GM21529 (cell line): ENCODE measurements around the gene PGA3.
"Not testable (repeated sequence)": the region's sequence is repeated elsewhere in the genome, so short reads cannot be mapped to it uniquely, and the experiment has no call there.

Experiments used
- ATAC-seq: cut with Tn5 transposase; IDR thresholded peaks from one replicate; pipeline ENCODE4 v1.9.1; 2021; ENCODE audit not compliant: unreplicated experiment

The PGA3 gene

DNA sequence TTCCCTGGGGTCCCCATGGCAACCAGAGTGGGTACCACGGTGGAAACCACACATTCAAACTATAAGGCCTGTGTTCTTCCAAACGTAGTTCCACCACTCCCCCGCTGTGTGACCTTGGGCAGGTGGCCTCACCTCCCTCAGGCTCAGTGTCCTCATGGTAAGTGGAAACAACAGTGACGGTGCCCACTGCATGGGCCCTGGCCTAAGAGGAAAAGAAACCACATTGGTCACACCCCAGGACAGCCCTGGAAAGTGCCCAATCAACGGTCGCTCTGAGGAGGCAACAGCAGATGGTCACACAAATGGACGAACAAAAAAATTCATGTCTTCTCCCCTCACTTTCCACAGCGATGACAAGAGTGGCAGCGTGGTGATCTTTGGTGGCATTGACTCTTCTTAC lies 44.8 kb downstream of the PGA3 start:
- not testable (repeated sequence) for ATAC-seq

DNA sequence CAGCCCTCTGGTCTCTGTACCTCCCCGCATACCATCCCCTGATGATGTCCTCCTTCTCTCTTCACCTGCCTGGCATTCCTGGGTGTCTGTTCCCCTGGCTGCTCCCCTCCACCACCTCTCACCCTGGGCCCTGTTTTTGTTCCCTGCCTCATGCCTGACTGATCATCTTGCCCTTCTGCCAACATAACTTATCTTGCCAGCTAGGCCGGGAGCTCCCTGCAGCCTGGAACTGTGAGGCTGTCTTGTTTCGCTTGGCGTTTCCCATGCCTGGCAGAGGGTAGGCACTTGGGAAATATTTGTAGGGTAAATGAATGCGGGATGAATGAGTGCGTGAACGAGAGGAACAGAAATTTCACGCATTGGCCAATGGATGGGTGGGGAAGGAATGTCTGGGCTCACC lies 45.9 kb downstream of the PGA3 start:
- ATAC-seq: not testable (repeated sequence)

DNA sequence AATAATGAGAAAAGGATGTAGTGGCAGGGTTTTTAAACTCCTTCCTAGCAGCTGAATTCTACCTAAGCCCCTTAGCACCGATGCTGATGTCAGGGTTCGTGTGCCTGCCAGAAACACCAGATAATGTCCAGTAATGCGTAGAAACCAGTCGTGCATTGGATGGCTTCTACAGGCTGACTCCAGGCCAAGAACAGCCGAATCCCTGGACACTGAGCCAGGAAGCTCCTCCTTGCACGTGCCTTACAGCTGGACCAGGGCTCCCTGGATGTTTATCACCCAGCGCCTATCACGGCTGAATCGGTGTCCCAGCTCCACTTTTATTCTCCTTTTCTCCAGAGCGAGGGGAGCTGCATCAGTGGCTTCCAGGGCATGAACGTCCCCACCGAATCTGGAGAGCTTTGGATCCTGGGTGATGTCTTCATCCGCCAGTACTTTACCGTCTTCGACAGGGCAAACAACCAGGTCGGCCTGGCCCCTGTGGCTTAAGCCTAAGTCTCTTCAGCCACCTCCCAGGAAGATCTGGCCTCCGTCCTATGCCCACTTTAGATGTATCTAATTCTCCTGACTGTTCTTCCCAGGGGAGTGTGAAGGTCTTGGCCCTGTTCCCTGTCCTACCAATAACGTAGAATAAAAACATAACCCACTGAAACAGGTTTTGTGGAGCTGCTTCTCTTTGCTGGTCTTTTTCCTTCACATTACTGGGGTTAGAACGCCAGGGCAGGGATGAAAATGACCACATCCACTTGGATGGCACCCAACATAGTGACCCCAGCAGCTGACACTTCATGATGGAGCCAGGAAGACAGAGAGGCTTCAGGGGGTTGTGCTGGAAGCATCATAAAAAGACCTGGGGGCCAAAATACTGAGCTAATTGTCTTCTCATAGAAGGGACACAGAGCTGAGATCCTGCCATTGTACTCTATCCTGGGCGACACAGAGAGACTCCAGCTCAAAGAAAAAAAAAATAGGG lies 47.8 kb downstream of the PGA3 start:
- ATAC-seq: not testable (repeated sequence)

DNA sequence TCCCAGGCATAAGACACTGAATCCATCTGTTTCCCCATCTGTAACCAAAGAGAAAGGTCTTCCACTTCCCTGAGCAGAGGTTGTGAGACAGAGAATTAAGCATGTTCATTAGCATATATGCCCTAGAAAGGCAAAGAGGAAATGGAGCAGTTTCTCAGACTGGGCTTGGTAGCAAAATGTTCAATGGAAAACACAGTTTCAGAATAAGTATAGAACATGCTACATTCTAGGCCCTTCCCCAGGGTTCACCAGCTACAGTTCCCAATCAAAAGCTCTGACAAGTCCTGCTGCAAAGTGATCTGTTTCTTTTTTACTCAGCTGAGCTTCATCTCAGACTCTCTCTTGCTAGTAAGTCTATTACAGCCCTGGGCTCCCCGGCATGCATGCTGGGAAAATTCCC lies 49.0 kb downstream of the PGA3 start:
- ATAC-seq: not testable (repeated sequence)

DNA sequence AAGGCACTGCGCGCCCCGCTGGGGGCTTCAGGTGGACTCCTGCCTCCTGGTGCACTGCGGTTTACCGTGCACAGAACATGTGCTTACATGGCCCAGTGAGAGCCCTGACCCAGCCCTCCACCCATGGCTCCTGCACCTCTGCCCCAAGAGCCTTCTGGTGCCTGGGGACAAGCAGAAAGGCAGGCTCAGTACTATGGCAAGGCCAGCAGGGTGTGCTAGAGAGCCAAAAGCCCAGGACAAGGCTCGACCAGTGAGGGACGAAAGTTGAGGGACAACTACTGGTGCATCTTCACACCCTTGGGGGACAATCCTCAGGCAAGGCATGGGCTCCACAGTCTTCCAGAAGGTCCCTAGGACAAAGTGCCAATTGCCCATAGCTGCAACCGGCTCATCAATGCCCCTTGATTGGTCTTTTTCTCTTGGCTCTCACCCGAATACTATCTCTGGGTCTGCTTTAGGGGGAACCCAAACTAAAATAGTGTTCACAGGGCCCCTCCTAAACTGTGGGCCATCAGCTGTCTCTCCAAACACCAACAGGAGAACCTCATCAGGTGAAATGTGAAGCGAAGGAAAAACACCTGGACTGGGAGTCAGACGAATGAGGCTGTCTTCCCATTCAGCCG lies 51.2 kb downstream of the PGA3 start:
- peak; percentile 76 for ATAC-seq

DNA sequence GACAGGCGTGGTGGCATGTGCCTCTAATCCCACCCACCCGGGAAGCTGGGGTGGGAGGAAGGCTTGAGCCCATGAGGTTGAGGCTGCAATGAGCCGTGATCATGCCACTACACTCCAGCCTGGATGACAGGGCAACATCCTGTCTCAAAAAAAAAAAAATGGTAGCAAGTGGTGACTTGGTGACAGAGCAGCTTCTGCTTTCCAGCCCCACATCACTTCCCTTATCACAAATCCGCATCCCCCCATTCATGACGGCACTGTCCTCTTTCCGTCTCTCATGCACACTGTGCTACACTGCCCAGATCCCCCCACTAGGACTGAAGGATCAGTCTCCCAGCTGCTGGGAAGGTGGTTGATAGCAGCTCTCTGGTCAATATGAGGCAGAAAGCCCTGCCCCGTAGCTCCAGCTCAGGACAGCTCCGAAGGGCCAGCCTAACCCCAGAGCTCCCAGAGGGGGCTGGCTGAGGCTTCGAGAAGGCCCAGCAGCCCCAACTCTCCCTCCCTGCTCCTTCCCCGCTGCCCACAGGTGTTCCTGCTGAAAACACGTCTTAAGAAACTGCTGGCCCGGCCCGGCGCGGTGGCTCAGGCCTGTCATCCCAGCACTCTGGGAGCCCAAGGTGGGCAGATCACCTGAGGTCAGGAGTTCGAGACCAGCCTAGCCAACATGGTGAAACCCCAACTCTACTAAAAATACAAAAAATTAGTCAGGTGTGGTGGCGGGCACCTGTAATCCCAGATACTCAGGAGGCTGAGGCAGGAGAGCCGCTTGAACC lies 53.6 kb downstream of the PGA3 start:
- no peak for ATAC-seq

DNA sequence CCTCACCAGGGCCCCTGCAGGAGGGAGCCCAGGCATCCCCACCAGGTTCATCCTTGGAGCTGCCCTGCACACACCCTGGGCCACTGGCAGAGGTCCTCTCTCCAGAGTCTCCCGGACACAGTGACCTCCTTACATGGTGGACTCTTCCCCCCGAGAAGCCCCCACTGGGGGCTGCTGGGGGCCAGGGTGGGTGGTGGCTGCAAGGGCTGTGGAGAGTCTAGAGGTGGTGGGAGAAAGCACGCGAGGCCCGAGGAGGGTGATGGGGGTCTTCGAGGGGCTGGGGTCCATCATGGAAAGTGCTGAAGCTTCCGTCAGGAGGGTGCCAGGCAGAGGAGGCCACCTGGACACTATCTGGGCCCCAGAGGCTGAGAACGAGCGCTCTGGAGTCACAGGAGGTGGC lies 55.2 kb downstream of the PGA3 start:
- ATAC-seq: no peak

DNA sequence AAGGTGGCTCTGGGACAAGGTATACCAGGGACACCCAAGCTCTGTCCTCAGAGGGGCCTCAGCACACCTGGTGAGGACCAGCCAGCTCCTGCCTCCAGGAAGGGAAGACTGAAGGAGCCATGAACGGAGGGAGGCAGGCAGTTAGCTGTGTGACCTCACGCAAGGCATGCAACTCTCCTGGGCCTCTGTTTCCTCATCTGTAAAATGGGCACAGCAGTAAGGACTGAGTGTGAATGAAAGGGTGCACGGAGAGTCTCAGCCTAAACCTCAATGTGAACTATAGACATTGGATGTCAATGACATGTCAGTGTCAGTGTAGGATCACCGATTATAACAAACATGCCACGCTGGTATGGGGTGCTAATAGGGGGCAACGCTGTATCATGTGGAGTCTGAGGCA lies 56.0 kb downstream of the PGA3 start:
- ATAC-seq: no peak
